SU-DHL-6 (cell line): ENCODE data around the gene PDE4B.

Source experiments
- CTCF ChIP-seq: fragments of 200-600 bp; sonication (generic); IDR thresholded peaks from one replicate; pipeline ENCODE4 v1.5.1; 2017; ENCODE audit warnings: antibody characterized with exemption, mild to moderate bottlenecking, low read length, moderate library complexity; ENCODE audit not compliant: insufficient read depth, poor library complexity, severe bottlenecking
- EZH2phosphoT487 ChIP-seq: fragments of 200-600 bp; sonication (generic), shearing (Covaris generic); conservative IDR thresholded peaks from 2 replicates; pipeline ENCODE4 v1.6.1; 2018; ENCODE audit warnings: mild to moderate bottlenecking, antibody characterized with exemption, low read length, moderate library complexity, mixed read lengths

GRCh38 chr1:66069976-66070876, 277.5 kb downstream of the PDE4B start:
- TF ChIP-seq CTCF (no peak), EZH2phosphoT487 (no peak)
